ENCODE results near the gene TTC38.
"Not testable (repeated sequence)": the region's sequence is repeated elsewhere in the genome, so short reads cannot be mapped to it uniquely, and the experiment has no call there.

Gene TTC38

DNA sequence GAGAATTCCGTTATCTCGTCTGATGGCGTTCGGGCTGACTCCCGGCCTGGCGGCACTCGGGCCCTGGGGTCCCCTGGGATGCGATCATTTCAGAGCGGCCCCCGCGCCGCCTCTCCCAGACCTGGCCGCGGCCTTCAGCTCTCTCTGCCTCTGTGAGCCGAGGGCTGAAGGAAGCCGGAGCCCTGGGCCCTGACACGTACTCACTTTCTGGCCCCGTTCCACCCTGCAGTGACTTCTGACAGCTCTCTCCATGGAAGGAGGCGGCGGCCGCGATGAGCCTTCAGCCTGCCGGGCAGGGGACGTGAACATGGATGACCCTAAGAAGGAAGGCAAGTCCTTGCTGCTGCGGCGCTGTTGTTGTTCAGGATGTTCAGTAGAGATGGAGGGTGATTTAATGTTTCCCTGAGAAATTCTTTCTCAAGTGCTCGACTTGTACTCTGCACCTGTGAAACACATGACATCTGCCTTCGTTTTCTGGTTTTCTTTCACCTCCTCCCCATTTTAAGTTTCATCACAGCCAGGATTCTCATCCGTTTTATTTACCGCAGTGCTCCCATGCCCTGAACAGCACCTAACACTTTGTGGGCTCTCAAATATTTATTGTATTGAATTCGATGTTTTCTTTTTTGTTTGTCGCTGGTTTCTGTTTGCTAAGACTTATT, 29.5 kb downstream of the TTC38 start:
- DNase-seq: no peak

- no peak for DNase-seq
Observed at GRCh38 chr22:46299101-46299500, 31.3 kb downstream of the TTC38 start.

DNA sequence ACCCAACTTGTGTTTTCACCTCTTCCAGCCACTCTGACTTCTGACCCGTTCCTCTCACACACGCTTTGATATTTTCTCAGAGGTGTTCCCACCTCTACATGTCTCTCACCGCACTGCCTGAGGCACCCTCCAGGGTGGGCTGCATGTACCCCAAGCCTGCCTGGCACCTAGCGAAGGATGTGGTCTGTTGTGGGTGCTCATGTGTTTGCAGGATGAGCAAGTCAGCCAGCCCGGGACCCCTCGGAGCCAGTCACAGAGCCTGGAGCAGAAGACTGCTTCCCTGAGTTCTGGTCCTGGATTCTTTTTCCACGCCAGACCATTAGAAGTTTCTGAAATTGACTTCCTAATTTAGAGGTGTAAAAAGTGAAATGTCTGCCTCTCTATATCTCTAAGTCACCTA, 32.7 kb downstream of the TTC38 start:
- DNase-seq: no peak

DNA sequence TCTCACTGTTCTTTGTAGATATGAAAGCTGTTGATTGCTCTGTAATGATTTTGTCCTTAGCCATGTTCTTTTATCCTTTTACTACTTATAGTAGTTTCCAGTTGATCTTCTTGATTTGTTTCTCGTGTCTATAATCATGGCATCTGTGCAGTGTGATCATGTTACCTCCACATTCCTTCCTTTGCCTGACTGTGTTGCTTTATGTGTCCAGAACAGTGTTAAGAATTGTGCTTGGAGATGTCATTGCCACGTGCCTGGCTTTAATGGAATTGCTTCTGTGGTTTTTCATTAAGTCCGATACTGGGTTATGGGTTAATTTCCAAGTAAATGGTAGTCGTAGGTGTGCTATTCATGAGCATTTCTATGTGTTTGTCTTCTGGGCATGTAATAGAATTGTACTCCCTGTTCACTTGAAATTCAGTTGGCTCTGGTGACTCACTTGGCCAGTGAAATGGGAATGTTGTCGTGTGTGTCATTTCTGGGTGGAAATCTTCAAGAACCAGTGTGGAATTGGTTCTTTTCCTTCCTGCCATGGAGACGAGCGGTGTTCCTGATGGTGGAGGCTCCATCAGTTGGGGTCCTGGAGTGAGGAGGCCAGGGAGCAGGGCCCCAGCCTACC, 35.6 kb downstream of the TTC38 start:
- no peak for DNase-seq

- DNase-seq: no peak
Observed at GRCh38 chr22:46308283-46308988, 40.6 kb downstream of the TTC38 start.

DNA sequence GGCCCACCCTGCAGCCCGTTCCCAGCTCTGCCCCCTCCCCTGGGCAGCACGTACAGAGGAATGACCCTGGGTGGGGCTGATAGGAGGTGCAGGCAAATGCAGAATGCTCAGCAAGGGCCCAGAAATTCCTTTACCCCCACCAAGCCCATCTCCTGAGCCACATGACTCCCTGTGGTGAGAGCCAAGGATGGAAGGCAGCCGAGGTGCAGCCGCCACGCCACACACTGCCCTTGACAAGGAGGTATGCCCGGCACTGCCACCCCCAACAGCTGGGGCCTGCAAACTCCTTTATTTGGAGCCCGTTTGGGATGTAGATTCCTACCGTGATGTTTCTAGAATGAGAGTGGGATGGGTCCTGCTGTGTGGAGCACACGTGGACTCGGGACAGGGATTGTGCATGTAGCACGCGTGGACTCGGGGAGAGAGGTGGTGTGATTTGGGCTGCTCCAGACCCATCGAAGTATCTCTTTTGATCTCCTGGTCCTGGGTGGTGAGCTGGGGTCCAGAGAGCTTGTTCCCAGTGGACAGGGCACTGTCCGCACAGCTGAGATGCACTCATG, 41.8 kb downstream of the TTC38 start:
- no peak for DNase-seq

GRCh38 chr22:46312056-46312455, 44.2 kb downstream of the TTC38 start:
- DNase-seq: no peak

DNA sequence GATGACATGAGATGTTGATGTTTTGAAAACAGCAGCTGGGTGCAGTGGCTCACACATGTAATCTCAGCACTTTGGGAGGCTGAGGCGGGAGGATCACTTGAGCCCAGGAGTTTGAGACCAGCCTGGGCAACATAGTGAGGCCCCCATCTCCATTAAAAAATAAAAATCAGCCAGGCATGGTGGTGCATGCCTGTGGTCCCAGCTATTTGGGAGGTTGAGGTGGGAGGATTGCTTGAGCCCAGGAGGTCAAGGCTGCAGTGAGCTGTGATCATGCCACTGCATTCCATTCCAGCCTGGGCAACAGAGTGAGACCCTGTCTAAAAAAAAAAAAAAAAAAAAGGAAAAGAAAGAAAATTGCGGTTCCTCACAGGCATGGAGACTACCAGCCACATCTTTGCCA, 45.0 kb downstream of the TTC38 start:
- DNase-seq: not testable (repeated sequence)

DNA sequence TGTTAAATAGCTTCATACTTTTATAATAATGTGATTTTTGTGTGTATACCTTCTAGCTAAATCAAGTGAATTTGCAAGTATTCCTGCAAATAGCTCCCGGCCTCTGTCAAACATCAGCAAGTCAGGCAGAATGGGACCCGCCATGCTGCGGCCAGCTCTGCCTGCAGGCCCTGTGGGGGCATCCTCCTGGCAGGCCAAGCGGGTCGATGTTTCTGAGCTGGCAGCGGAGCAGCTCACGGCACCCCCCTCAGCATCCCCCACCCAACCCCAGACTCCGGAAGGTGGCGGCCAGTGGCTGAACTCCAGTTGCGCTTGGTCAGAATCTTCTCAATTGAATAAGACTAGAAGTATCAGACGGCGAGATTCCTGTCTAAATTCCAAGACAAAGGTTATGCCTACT, 48.2 kb downstream of the TTC38 start:
- no peak for DNase-seq

GRCh38 chr22:46317646-46318045, 49.8 kb downstream of the TTC38 start:
- DNase-seq: no peak

DNA sequence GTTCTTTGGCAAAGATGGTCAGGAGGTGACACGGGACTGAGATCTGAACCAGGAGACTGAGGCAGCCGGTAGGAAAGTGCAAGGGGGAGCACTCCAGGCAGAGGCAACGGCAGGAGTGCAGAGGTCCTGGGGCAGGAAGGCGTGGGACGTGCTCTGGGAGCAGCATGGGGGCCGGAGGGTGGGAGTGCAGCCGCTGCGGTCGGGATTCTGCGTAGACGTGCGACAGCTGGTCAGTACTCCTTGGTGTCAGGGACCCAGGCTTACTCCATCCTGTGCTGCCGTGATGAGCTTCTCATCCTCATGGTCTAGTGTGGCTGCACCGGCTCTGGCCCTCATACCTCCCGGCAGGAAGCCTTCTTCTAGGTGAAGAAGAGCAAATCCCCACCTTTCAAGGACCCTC, 50.8 kb downstream of the TTC38 start:
- DNase-seq: no peak

- no peak for DNase-seq
Observed at GRCh38 chr22:46319319-46319718, 51.5 kb downstream of the TTC38 start.

GRCh38 chr22:46320166-46320710, 52.4 kb downstream of the TTC38 start:
- no peak for DNase-seq

GRCh38 chr22:46320716-46321386, 53.0 kb downstream of the TTC38 start:
- DNase-seq: no peak

GRCh38 chr22:46322711-46323110, 54.9 kb downstream of the TTC38 start:
- no peak for DNase-seq

DNA sequence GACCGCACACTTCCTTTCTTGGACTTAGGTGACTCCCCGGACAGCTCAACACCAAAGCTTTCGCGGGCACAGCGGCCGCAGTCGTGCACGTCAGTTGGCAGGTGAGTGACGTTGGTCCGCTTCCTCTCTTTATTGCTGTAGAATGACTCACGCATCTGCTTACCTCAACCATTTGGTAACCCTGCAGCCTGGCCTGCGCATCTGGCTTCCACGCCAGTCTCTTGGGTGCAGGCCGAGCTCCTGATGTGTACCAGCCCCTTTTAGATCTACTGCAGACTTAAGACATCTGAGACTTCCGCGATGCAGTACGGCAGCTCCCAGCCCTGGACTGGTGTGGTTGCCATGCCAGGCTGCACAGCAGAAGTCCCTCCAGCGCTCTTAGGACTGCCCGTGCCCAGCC, 55.4 kb downstream of the TTC38 start:
- DNase-seq: no peak

GRCh38 chr22:46326066-46326680, 58.4 kb downstream of the TTC38 start:
- no peak for DNase-seq

- no peak for DNase-seq
Observed at GRCh38 chr22:46327691-46328465, 60.1 kb downstream of the TTC38 start.

GRCh38 chr22:46328797-46329196, 61.0 kb downstream of the TTC38 start:
- DNase-seq: no peak

DNA sequence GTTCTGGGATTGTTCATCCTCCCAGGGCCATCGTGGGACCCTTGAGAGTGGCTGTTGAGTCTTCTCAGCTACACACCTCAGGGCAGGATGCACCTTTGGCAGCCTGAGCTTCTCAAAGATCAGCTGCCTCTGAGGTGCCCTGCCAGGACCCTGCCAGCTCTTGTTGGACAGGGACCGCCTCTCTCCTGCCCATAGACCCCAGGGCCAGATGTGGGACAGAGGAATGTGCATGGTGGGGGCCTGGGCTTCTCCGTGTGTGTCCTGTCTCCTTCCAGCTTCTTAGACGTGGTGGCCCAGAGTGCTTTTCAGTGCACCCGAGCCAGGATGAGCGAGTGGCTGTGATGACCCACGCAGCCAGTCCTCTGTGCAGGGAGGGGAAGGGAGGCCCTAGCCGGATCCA, 61.8 kb downstream of the TTC38 start:
- DNase-seq: no peak

- DNase-seq: no peak
Observed at GRCh38 chr22:46330426-46330825, 62.6 kb downstream of the TTC38 start.

DNA sequence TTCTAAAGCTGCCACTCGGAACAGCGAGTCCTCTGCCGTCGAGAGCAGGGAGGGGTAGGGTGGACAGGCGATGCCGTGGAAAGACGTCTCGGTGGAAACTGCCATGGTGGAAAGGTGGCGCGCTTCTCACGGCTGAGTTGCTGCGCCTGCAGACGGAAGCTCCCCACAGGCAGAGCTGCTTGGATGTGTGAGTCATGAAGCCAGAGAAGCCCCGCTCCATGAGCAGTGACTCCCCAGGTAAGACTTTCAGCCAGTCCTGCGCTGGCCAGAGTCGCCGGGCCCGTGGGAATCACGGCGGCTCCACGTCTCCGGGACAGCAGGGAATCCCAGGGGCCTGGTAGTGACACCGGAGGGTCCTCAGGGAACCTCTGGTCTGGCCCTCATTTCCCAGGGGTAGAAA, 63.7 kb downstream of the TTC38 start:
- no peak for DNase-seq
